Neural progenitor cell (in vitro differentiated cells): Measurements from ENCODE around the gene PRR16.

Experiments
- CTCF ChIP-seq: fragments of 200-600 bp; sonication (generic); IDR thresholded peaks from 2 replicates; pipeline ENCODE4 v1.5.1; 2017; ENCODE audit warnings: antibody characterized with exemption, mild to moderate bottlenecking
- EZH2 ChIP-seq: fragments of 200-600 bp; sonication (generic); IDR thresholded peaks from 2 replicates; pipeline ENCODE4 v1.6.1; 2017; ENCODE audit warnings: antibody characterized with exemption, mild to moderate bottlenecking, moderate library complexity
- EZH2phosphoT487 ChIP-seq: fragments of 200-600 bp; sonication (generic); IDR thresholded peaks from 2 replicates; pipeline ENCODE4 v1.6.1; 2017; ENCODE audit warnings: antibody characterized with exemption

DNA sequence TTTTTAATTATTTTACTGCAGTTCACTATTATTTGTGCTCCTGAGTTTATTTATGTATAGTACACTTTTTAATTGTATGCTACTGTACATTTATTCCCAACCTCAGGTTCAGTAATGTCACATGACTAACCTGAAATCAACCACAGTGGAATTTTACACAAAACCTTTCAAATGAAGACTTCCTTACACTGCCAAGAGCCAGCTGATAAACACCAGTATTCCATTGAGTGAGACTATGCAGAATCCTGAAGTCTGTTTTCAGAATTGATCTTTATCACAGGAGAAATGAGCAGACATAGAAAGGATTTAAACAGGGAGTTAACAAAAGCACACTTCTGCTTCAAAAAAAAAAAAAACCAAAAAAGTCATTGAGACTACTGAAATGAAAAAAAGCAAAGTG is 219.5 kb downstream of the PRR16 start:
- TF ChIP-seq CTCF = no peak
- TF ChIP-seq EZH2 = no peak
- no peak for TF ChIP-seq EZH2phosphoT487
